ENCODE data around the gene HNRNPC.
"Not testable (repeated sequence)": the region's sequence is repeated elsewhere in the genome, so short reads cannot be mapped to it uniquely, and the experiment has no call there.

HNRNPC gene

GRCh38 chr14:21269252-21270046 is at the start of gene HNRNPC:
Gene HNRNPC (minus strand): TSS chr14:21269442. CDS start chr14:21234193, 35,249 bp downstream.
- DNase-seq (ENCODE audit: low read depth in 2 of 3, low spot score in 2 of 3): peak; percentile 99 to 100 (median 100)

DNA sequence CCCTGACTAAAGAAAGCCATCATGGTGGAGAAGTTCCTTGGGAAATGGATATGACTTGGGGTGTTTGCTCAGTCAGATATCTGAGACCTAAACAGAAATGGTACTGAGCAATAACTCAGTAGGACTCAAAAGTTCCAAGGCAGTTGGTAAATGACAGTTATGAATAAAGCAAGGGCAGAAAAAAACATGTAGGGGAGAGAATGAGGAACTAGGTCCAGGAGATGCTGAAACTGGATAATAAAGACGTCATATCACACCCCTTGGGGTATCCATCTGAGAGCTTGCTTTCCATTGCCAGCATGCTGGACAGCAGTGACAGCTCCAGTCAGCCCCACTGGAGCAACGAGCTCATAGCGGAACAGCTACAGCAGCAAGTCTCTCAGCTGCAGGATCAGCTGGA is 48.2 kb upstream of the HNRNPC start:
- no peak for DNase-seq (ENCODE audit: low read depth in 2 of 3, low spot score in 2 of 3)

DNA sequence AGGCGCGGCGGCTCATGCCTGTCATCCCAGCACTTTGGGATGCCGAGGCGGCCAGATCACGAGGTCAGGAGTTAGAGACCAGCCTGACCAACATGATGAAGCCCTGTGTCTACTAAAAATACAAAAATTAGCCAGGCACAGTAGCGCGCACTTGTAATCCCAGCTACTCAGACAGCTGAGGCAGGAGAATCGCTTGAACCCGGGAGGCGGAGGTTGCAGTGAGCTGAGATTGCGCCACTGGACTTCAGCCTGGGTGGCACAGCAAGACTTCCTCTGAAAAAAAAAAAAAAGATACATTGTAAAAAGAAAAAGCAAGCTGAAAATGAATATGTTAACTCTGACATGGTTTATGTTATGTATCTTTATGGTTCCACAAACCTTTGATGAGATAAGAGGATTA is 44.3 kb upstream of the HNRNPC start:
- DNase-seq (ENCODE audit: low read depth in 2 of 3, low spot score in 2 of 3): no peak

GRCh38 chr14:21311614-21312013 is 42.4 kb upstream of the HNRNPC start:
- no peak for DNase-seq (ENCODE audit: low read depth in 2 of 3, low spot score in 2 of 3)

DNA sequence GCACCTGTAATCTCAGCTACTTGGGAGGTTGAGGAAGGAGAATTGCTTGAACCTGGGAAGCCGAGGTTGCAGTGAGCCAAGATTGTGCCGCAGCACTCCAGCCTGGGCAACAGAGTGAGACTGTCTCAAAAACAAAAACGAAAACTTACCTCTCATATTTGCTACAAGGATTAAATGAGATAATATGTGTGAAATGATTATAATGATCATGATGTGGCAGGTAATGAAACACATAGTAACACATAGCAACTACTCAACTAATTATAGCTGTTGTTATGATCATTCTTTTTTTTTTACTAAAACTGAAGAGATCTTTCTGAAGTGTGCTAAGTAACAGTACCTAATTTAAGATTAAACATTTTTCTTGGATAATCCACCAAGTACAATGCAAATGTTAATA is 40.7 kb upstream of the HNRNPC start:
- no peak for DNase-seq (ENCODE audit: low read depth in 2 of 3, low spot score in 2 of 3)

GRCh38 chr14:21309238-21309636 is 40.0 kb upstream of the HNRNPC start:
- DNase-seq (ENCODE audit: low read depth in 2 of 3, low spot score in 2 of 3): no peak

DNA sequence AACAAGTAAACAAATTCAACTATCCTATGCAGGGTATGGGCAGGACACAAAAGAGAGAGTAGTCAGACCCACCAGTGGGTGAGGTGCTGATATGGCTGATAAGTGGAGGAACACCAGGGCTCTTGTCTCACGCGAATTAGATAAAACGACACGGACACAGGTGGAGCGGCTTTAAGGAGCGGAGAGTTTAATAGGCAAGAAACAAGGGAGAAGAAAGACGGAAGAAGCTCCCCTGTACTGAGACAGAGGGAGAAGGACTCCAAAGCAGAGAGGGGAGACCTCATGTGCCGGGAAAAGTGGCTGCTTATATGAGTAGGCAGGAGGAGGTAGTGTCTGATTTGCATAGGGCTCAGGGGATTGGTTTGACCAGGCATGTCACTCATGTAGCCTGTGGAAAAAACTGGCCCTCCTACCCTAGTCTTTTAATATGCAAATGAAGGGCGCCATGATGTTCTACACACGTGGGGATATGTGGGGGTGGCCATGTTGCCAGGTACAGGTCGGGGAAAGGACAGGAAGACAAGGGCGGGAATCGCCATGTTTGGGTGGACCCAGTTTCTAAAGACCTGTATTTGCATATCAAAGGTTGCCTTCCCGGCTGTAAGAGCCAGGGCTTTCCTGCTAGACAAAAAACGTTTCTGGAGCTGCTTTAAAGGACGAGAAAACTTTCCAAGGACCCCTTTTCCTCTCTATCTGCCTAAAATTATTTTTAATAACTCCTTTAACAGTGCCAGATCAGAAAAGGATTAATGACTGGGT is 39.4 kb upstream of the HNRNPC start:
- peak; percentile 20 to 48 (median 43) for DNase-seq (ENCODE audit: low read depth in 2 of 3, low spot score in 2 of 3)

- no peak for DNase-seq (ENCODE audit: low read depth in 2 of 3, low spot score in 2 of 3)
Observed at GRCh38 chr14:21308132-21308478, 38.9 kb upstream of the HNRNPC start.

DNA sequence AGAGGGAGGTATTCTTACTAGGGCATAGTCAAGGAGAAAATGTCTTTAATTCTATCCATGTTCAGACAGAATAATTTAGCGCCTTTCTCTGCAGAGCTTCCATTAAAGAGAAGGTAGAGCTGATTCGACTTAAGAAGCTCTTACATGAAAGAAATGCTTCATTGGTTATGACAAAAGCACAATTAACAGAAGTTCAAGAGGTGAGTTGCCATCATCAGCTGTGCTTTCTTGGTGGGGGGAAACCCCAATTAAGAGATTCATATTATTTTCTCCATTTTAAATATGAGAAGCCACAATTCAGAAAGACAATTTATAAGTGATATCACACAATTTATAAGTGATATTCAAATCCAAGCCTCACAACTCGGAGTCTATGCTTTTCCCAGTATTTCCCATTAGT is 38.4 kb upstream of the HNRNPC start:
- no peak for DNase-seq (ENCODE audit: low read depth in 2 of 3, low spot score in 2 of 3)

- DNase-seq (ENCODE audit: low read depth in 2 of 3, low spot score in 2 of 3): not testable (repeated sequence)
Observed at GRCh38 chr14:21302836-21303140, 33.5 kb upstream of the HNRNPC start.

- DNase-seq (ENCODE audit: low read depth in 2 of 3, low spot score in 2 of 3): no peak
Observed at GRCh38 chr14:21302013-21302835, 33.0 kb upstream of the HNRNPC start.

GRCh38 chr14:21300892-21301291 is 31.6 kb upstream of the HNRNPC start:
- peak in 1 of 3 experiments; percentile 3 for DNase-seq (ENCODE audit: low read depth in 2 of 3, low spot score in 2 of 3)

- DNase-seq (ENCODE audit: low read depth in 2 of 3, low spot score in 2 of 3): no peak
Observed at GRCh38 chr14:21299562-21300130, 30.4 kb upstream of the HNRNPC start.

DNA sequence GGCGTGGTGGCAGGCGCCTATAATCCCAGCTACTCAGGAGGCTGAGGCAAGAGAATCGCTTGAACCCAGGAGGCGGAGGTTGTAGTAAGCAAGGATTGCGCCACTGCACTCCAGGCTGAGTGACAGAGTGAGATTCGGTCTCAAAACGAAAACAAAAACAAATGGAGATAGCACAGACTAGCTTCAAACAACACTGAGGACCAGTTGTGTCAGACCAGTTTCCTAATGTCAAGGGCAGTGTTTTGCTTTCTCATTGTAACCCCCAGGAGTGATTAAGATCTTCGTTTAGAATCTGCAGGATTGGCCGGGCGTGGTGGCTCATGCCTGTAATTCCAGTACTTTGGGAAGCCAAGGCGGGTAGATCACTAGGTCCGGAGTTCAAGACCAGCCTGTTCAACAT is 29.1 kb upstream of the HNRNPC start:
- DNase-seq (ENCODE audit: low read depth in 2 of 3, low spot score in 2 of 3): no peak

- not testable (repeated sequence) for DNase-seq (ENCODE audit: low read depth in 2 of 3, low spot score in 2 of 3)
Observed at GRCh38 chr14:21294026-21294425, 24.8 kb upstream of the HNRNPC start.

- no peak for DNase-seq (ENCODE audit: low read depth in 2 of 3, low spot score in 2 of 3)
Observed at GRCh38 chr14:21287168-21287567, 17.9 kb upstream of the HNRNPC start.

GRCh38 chr14:21286516-21286915 is 17.3 kb upstream of the HNRNPC start:
- DNase-seq (ENCODE audit: low read depth in 2 of 3, low spot score in 2 of 3): not testable (repeated sequence)

DNA sequence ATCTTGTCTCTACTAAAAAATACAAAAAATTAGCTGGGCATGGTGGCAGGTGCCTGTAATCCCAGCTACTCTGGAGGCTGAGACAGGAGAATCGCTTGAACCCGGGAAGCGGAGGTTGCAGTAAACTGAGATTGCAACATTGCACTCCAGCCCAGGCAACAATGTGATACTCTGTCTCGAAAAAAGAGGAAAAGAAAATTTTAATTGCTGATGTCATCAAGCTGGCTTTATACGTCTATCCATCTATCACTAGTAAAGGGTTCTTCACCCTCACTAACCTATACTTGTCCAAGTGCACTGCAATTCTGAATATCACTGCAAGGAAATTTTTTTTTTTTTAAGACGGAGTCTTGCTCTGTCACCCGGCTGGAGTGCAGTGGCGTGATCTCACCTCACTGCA is 12.7 kb upstream of the HNRNPC start:
- not testable (repeated sequence) for DNase-seq (ENCODE audit: low read depth in 2 of 3, low spot score in 2 of 3)

DNA sequence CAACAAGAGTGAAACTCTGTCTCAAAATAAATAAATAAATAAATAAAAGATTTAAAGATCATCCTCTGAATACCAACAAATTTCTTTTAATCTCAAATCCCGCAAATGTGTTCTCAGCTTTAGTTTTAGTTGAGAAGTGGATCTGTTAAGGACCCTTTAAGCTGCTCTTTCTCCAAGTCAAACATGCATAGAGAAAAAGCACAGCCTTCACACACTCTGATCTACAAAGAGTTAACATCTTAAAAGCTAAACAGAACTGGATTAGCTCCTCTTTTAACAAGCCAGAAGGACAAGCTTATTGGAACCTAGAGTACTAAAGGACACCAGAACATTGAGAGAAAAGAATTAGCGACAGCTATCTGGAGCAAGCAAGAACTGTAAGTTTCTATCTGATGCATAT is 10.5 kb upstream of the HNRNPC start, which contains the start of gene RPGRIP1:
TSS of gene RPGRIP1 (plus strand) at position 301 of the 400 bp plus-strand sequence. CDS start 7,894 bp downstream, outside the sequence.
- DNase-seq (ENCODE audit: low read depth in 2 of 3, low spot score in 2 of 3): no peak

DNA sequence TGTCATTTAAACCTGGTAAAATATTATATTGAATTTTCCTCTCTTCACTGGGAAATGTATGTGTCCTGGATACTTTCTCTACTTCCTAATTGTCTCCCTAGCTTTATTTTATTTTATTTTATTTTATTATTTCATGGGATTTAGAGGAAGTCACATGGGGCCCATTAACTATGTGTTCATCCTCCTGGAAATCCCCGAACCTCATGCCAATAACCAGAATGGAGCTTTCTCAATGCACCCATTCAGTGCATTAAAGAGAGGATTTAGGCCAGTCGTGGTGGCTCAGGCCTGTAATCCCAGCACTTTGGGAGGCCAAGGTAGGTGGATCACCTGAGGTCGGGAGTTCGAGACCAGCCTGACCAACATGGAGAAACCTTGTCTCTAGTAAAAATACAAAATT is 9.4 kb upstream of the HNRNPC start:
- no peak for DNase-seq (ENCODE audit: low read depth in 2 of 3, low spot score in 2 of 3)

DNA sequence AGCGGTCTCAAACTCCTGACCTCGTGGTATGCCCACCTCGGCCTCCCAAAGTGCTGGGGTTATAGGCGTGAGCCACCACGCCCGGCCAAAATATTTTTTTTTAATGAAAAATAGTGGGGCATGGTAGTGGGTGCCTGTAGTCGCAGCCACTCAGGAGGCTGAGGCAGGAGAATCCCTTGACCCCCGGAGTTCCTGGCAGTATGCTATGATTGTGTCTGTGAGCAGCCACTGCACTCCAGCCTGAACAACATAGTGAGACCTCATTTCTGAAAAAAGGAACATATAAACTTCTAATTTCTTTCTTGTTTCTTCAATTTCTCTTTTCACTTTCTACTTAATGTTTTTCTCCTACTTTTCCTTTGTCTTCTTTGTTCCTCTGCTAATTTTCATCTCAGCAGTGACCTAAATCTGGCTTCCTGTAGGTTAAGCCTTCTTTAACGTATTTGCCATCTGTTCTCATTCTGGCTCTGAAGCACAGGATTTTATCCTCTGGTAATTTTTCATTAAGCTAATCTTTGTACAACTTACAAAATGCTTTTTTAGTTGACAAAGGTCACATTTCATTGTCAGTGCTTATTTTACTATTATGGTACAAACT is 6.1 kb upstream of the HNRNPC start:
- no peak for DNase-seq (ENCODE audit: low read depth in 2 of 3, low spot score in 2 of 3)
